Smooth muscle cell (in vitro differentiated cells): ENCODE measurements around the gene FBXO7. TPM values are rescaled to one million over a fixed set of nuclear protein-coding genes. Genes with fewer than 3 reads are reported as not detected.

Source experiments
- DNase-seq: peaks from one replicate; lab custom pipeline; 2025; ENCODE audit not compliant: unreplicated experiment; lab: John Stamatoyannopoulos, UW
- H2AFZ ChIP-seq: fragments of 200-600 bp; sonication (generic); 2 replicates; pipeline ENCODE4 v1.6.0; 2016; ENCODE audit warnings: antibody characterized with exemption, low read depth, mild to moderate bottlenecking
- H3F3A ChIP-seq: fragments of 200-600 bp; sonication (generic); 2 replicates; pipeline ENCODE4 v1.6.0; 2017; ENCODE audit warnings: antibody characterized with exemption, low read depth
- H3K27ac ChIP-seq: fragments of 200-600 bp; sonication (generic); 2 replicates; pipeline ENCODE4 v1.5.1; 2016; ENCODE audit warnings: low read depth, mild to moderate bottlenecking
- H3K27me3 ChIP-seq: fragments of 200-600 bp; sonication (generic); 2 replicates; pipeline ENCODE4 v1.6.1; 2016; ENCODE audit warnings: low read depth, mild to moderate bottlenecking
- H3K36me3 ChIP-seq: fragments of 200-600 bp; sonication (generic); 2 replicates; pipeline ENCODE4 v1.5.1; 2016; ENCODE audit warnings: low read depth
- H3K4me1 ChIP-seq: fragments of 200-600 bp; sonication (generic); 2 replicates; pipeline ENCODE4 v1.5.1; 2016; ENCODE audit warnings: low read depth
- H3K4me2 ChIP-seq: fragments of 200-600 bp; sonication (generic); 2 replicates; pipeline ENCODE4 v1.6.0; 2016; ENCODE audit warnings: mild to moderate bottlenecking
- H3K4me3 ChIP-seq: fragments of 200-600 bp; sonication (generic); 2 replicates; pipeline ENCODE4 v1.5.1; 2016; ENCODE audit warnings: mild to moderate bottlenecking
- H3K79me2 ChIP-seq: fragments of 200-600 bp; sonication (generic); 2 replicates; pipeline ENCODE4 v1.6.0; 2016; ENCODE audit warnings: low read depth, mild to moderate bottlenecking
- H3K9ac ChIP-seq: fragments of 200-600 bp; sonication (generic); 2 replicates; pipeline ENCODE4 v1.6.0; 2016; ENCODE audit warnings: low read depth
- H3K9me3 ChIP-seq: fragments of 200-600 bp; sonication (generic); replicated peaks from 2 replicates; pipeline ENCODE4 v1.5.1; 2016; ENCODE audit warnings: low read depth
- H4K20me1 ChIP-seq: fragments of 200-600 bp; sonication (generic); 2 replicates; pipeline ENCODE4 v1.6.0; 2016; ENCODE audit warnings: low read depth
- CTCF ChIP-seq: fragments of 200-600 bp; sonication (generic); IDR thresholded peaks from 2 replicates; pipeline ENCODE4 v1.5.1; 2017; ENCODE audit warnings: borderline replicate concordance, mild to moderate bottlenecking, antibody characterized with exemption; ENCODE audit not compliant: insufficient read depth, poor library complexity, severe bottlenecking
- whole genome bisulfite sequencing: methylation state at CpG from one replicate; pipeline ENCODE4 v1.1.7; 2016; ENCODE audit warnings: low lambda C conversion rate; 5-methylcytosine and 5-hydroxymethylcytosine counted together
- polyA plus RNA-seq: library from polyadenylated mRNA; unstranded; fragments of >200 nt; fragmentation: Nextera tagmentation; extraction: Ambion mirVana; gene quantifications from 2 replicates; pipeline ENCODE4 v1.2.1, GENCODE V29; 2016
- total RNA-seq: library from RNA; depleted of rRNA; stranded (reverse); fragments of >200 nt; gene quantifications from 2 replicates; pipeline ENCODE4 v1.2.3, GENCODE V29; 2014

FBXO7 gene
- total and polyA plus RNA-seq, 2 experiments from 2014 or later = 126 to 149 TPM

DNA sequence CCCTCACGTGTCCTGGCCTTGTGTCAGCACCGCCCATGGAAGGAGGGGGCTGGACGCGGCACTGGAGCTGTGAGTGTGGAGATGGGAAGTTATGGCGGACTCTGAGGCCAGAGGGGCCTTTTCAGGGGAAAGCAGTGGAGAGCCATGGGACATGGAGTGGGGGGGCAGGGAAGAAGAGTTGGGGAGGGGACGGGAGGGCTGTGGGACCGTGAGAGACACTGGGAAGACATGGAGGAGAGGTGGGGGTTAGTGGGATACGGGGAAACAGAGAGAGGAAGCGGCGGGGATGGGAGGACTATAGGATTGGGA, 58.2 kb downstream of the FBXO7 start:
- Histone ChIP-seq H3K79me2 (peaks cover 7% of the 10 kb centered on the region), H4K20me1 (no peaks in the 10 kb centered on the region), H3K4me2 (no peak overlapping the region), H3K9me3 (no peaks in the 10 kb centered on the region), H2AFZ (no peak overlapping the region), H3K27me3 (no peaks in the 10 kb centered on the region), H3K27ac (peak overlapping the region; percentile 92), H3F3A (peaks cover 10% of the 10 kb centered on the region), H3K4me3 (no peak overlapping the region), H3K9ac (peak overlapping the region; percentile 72), H3K36me3 (no peaks in the 10 kb centered on the region), H3K4me1 (peaks cover 26% of the 10 kb centered on the region)
- no peak for TF ChIP-seq CTCF
- no peak for DNase-seq
- WGBS = 41% methylated on average over 7 of the region's 10 CpGs

GRCh38 chr22:32533265-32534111, 58.9 kb downstream of the FBXO7 start:
- TF ChIP-seq CTCF = no peak
- H3K4me2 ChIP-seq = peak overlapping the region; percentile 48

DNA sequence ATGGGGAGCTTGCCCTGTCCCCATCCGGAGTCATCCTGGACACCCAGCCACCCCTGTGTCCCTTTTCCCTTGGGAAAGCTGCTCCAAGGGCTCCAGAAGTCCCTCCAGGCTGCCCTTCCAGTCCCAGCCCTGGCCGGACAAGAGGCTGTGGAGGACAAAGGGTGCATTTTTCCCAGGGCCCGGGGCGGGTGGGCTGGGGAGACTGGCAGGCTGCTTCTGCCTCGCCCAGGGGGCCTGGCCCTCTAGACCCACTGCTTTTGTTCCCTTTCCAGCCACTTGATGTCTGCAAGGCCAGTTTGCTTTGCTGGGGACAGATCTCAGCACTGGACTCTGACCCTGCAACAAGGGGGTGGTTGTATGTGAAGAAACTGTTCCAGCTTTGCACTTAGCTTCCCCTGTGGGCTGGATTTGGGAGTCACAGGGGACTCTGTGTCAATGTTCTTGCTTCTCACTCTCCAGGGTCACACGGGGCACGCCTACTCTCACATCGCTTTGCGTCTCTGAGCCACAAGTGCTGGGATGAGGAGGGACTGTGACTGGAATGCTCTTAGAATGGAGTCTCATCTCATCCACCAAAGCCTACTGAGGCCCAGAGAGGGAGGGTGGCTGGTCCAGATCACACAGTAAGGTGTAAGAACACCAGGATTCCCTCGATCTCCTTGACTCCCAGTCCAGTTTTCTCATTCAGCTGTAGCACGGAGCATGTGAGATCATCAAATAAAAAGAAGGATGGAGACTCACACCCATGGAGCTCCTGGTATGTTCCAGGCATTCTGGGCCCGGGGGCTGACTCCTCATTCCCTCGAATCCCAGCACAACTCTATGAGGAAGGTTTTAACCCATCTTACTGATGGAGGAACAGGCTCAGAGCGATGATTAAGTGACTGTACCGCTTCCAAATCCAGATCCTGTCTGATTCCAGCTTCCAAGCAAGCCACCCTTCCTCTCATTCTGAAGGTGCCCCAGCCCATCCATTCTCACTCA, 59.9 kb downstream of the FBXO7 start:
- TF ChIP-seq CTCF = no peak
- Histone ChIP-seq H3K79me2 (peaks cover 3% of the 10 kb centered on the region), H3K4me3 (no peak overlapping the region), H3K4me2 (peak overlapping the region; percentile 48), H4K20me1 (no peaks in the 10 kb centered on the region), H3K36me3 (no peaks in the 10 kb centered on the region), H3K27me3 (no peaks in the 10 kb centered on the region), H3K9ac (peak overlapping the region; percentile 72), H3K4me1 (peaks cover 23% of the 10 kb centered on the region), H3F3A (peaks cover 16% of the 10 kb centered on the region), H3K27ac (peak overlapping the region; percentile 92), H2AFZ (no peak overlapping the region), H3K9me3 (no peaks in the 10 kb centered on the region)
- WGBS = 47% methylated on average over 14 of the region's 15 CpGs
- no peak for DNase-seq

More at GRCh38 chr22:32533265-32534111, 58.9 kb downstream of the FBXO7 start:
- Histone ChIP-seq H3K4me1 (peaks cover 26% of the 10 kb centered on the region), H2AFZ (no peak overlapping the region), H3K79me2 (peaks cover 6% of the 10 kb centered on the region), H3K27ac (peak overlapping the region; percentile 92), H4K20me1 (no peaks in the 10 kb centered on the region), H3K9ac (peak overlapping the region; percentile 72), H3K4me3 (no peak overlapping the region), H3K27me3 (no peaks in the 10 kb centered on the region), H3F3A (peaks cover 10% of the 10 kb centered on the region), H3K9me3 (no peaks in the 10 kb centered on the region), H3K36me3 (no peaks in the 10 kb centered on the region)
- no peak for DNase-seq
- WGBS = 40% methylated on average over 15 of the region's 15 CpGs
